HEK293 (cell line): Measurements from ENCODE around the gene PDE11A.

Source experiments
- GLI2 ChIP-seq: fragments of 450-650 bp; formaldehyde crosslinking; IDR thresholded peaks from 2 replicates; pipeline ENCODE4; 2017; ENCODE audit warnings: missing biosample characterization, missing genetic modification characterization, low read depth, borderline replicate concordance
- TCF7L2 ChIP-seq: IDR thresholded peaks from 2 replicates; pipeline ENCODE4 v1.6.1; 2011; ENCODE audit warnings: low read depth, mild to moderate bottlenecking, inconsistent platforms, low read length, moderate library complexity, borderline replicate concordance
- ZNF24 ChIP-seq: fragments of 450-650 bp; formaldehyde crosslinking; IDR thresholded peaks from 2 replicates; pipeline ENCODE4 v1.5.1; 2016; ENCODE audit warnings: missing biosample characterization, missing genetic modification characterization
- ZNF473 ChIP-seq: fragments of 450-650 bp; formaldehyde crosslinking; IDR thresholded peaks from 2 replicates; pipeline ENCODE4 v1.5.1; 2017; ENCODE audit warnings: missing biosample characterization, missing genetic modification characterization
- ZNF561 ChIP-seq: fragments of 450-650 bp; IDR thresholded peaks from 2 replicates; pipeline ENCODE4 v1.5.1; 2018; ENCODE audit warnings: missing biosample characterization, missing genetic modification characterization, borderline replicate concordance
- ZNF621 ChIP-seq: fragments of 450-650 bp; formaldehyde crosslinking; IDR thresholded peaks from 2 replicates; pipeline ENCODE4 v1.5.1; 2017; ENCODE audit warnings: missing biosample characterization, missing genetic modification characterization
- ZNF792 ChIP-seq: fragments of 450-650 bp; formaldehyde crosslinking; IDR thresholded peaks from 2 replicates; pipeline ENCODE4 v1.5.1; 2016; ENCODE audit warnings: missing biosample characterization, missing genetic modification characterization
- TF ChIP-seq, protein P1 (sequence below): fragments of 450-650 bp; formaldehyde crosslinking; IDR thresholded peaks from 2 replicates; pipeline ENCODE4 v1.5.1; 2016; ENCODE audit warnings: missing biosample characterization, missing genetic modification characterization
- TF ChIP-seq, protein P2 (sequence below): sonication (generic); formaldehyde crosslinking; IDR thresholded peaks from 2 replicates; pipeline ENCODE4 v1.8.1; 2022; ENCODE audit warnings: mild to moderate bottlenecking, moderate library complexity, missing genetic modification reagents

DNA sequence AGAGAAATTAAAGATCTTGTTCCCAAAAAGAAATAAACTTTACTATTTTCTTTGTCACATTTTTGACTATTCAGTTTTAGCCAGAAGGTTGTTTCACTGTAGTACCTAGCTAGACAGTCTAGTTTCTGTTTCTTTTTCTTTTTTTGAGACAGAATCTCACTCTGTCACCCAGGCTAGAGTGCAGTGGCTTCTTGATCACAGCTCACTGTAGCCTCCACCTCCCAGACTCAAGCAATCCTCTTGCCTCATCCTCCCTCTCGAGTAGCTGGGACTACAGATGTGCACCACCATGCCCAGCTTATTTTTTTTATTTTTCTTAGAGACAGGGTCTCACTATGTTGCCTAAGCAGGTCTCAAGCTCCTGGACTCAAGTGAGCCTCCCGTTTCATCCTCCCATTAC, 41.9 kb upstream of the PDE11A start:
- TF ChIP-seq, protein P1, sequence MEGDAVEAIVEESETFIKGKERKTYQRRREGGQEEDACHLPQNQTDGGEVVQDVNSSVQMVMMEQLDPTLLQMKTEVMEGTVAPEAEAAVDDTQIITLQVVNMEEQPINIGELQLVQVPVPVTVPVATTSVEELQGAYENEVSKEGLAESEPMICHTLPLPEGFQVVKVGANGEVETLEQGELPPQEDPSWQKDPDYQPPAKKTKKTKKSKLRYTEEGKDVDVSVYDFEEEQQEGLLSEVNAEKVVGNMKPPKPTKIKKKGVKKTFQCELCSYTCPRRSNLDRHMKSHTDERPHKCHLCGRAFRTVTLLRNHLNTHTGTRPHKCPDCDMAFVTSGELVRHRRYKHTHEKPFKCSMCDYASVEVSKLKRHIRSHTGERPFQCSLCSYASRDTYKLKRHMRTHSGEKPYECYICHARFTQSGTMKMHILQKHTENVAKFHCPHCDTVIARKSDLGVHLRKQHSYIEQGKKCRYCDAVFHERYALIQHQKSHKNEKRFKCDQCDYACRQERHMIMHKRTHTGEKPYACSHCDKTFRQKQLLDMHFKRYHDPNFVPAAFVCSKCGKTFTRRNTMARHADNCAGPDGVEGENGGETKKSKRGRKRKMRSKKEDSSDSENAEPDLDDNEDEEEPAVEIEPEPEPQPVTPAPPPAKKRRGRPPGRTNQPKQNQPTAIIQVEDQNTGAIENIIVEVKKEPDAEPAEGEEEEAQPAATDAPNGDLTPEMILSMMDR (tag by site-specific recombination): no peak
- TF ChIP-seq, protein P2, sequence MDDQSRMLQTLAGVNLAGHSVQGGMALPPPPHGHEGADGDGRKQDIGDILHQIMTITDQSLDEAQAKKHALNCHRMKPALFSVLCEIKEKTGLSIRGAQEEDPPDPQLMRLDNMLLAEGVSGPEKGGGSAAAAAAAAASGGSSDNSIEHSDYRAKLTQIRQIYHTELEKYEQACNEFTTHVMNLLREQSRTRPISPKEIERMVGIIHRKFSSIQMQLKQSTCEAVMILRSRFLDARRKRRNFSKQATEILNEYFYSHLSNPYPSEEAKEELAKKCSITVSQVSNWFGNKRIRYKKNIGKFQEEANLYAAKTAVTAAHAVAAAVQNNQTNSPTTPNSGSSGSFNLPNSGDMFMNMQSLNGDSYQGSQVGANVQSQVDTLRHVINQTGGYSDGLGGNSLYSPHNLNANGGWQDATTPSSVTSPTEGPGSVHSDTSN (CRISPR knock-in tag): no peak
- TF ChIP-seq GLI2: no peak
- no peak for TF ChIP-seq ZNF792 (tag by site-specific recombination)
- TF ChIP-seq TCF7L2: no peak
- TF ChIP-seq ZNF473 (tag by site-specific recombination): no peak
- TF ChIP-seq ZNF24 (tag by site-specific recombination): no peak
- TF ChIP-seq ZNF621 (tag by site-specific recombination): no peak
- no peak for TF ChIP-seq ZNF561 (tag by site-specific recombination)
